Osteoblast (primary cell): ENCODE data around the gene WDR73. TPM values are rescaled to one million over a fixed set of nuclear protein-coding genes. Genes with fewer than 3 reads are reported as not detected.

ENCODE experiments used
- DNase-seq: peaks from one replicate; pipeline ENCODE4 v3.0.0; 2011; ENCODE audit warnings: low spot score, mixed read lengths; ENCODE audit not compliant: insufficient read length; ENCODE audit errors: missing footprints
- H2AFZ ChIP-seq: 2 replicates; pipeline ENCODE4 v1.6.0; 2011; ENCODE audit warnings: mild to moderate bottlenecking, low read length
- H3K27ac ChIP-seq: 2 replicates; pipeline ENCODE4 v1.5.1; 2011; ENCODE audit warnings: mild to moderate bottlenecking, low read depth, low read length, moderate library complexity
- H3K27me3 ChIP-seq: 2 replicates; pipeline ENCODE4 v1.6.0; 2012; ENCODE audit warnings: mild to moderate bottlenecking, control low read depth, inconsistent platforms, low read length, moderate library complexity; ENCODE audit not compliant: insufficient read depth
- H3K36me3 ChIP-seq: 2 replicates; pipeline ENCODE4 v1.5.1; 2011; ENCODE audit warnings: mild to moderate bottlenecking, low read length, control low read depth, moderate library complexity; ENCODE audit not compliant: insufficient read depth
- H3K4me1 ChIP-seq: 2 replicates; pipeline ENCODE4 v1.5.1; 2011; ENCODE audit warnings: mild to moderate bottlenecking, low read length, control low read depth, moderate library complexity; ENCODE audit not compliant: insufficient read depth
- H3K4me2 ChIP-seq: 2 replicates; pipeline ENCODE4 v1.6.0; 2011; ENCODE audit warnings: mild to moderate bottlenecking, low read length; ENCODE audit not compliant: insufficient read depth
- H3K4me3 ChIP-seq: fragments of 200-600 bp; sonication (generic); 3 replicates; pipeline ENCODE4 v1.5.1; 2012; ENCODE audit warnings: mild to moderate bottlenecking, low read length, inconsistent platforms; ENCODE audit not compliant: insufficient read depth
- H3K79me2 ChIP-seq: 2 replicates; pipeline ENCODE4 v1.6.0; 2012; ENCODE audit warnings: mild to moderate bottlenecking, low read length, control low read depth, inconsistent platforms; ENCODE audit not compliant: insufficient read depth
- H3K9me3 ChIP-seq: 2 replicates; pipeline ENCODE4 v1.5.1; 2011; ENCODE audit warnings: low read depth, low read length, control low read depth
- H4K20me1 ChIP-seq: 2 replicates; pipeline ENCODE4 v1.6.0; 2012; ENCODE audit warnings: mild to moderate bottlenecking, low read length, control low read depth; ENCODE audit not compliant: insufficient read depth
- total RNA-seq: library from RNA; depleted of rRNA; stranded (reverse); fragments of >200 nt; gene quantifications from 2 replicates; pipeline ENCODE4 v1.2.3, GENCODE V29; 2012
- TF ChIP-seq, protein P1 (sequence below): IDR thresholded peaks from 2 replicates; pipeline ENCODE4 v1.5.1; 2011; ENCODE audit warnings: mild to moderate bottlenecking, low read depth, low read length, moderate library complexity; ENCODE audit errors: extremely low read depth

Gene WDR73
- total RNA-seq, 1 donor, result 35.1 TPM

- Histone ChIP-seq H2AFZ (no peak overlapping the region), H3K36me3 (peaks cover 21% of the 10 kb centered on the region), H3K27me3 (no peaks in the 10 kb centered on the region), H3K4me2 (no peak overlapping the region), H3K4me1 (no peaks in the 10 kb centered on the region), H4K20me1 (no peaks in the 10 kb centered on the region), H3K79me2 (no peaks in the 10 kb centered on the region), H3K4me3 (no peak overlapping the region), H3K27ac (no peak overlapping the region), H3K9me3 (peaks cover 25% of the 10 kb centered on the region)
- TF ChIP-seq, protein P1, sequence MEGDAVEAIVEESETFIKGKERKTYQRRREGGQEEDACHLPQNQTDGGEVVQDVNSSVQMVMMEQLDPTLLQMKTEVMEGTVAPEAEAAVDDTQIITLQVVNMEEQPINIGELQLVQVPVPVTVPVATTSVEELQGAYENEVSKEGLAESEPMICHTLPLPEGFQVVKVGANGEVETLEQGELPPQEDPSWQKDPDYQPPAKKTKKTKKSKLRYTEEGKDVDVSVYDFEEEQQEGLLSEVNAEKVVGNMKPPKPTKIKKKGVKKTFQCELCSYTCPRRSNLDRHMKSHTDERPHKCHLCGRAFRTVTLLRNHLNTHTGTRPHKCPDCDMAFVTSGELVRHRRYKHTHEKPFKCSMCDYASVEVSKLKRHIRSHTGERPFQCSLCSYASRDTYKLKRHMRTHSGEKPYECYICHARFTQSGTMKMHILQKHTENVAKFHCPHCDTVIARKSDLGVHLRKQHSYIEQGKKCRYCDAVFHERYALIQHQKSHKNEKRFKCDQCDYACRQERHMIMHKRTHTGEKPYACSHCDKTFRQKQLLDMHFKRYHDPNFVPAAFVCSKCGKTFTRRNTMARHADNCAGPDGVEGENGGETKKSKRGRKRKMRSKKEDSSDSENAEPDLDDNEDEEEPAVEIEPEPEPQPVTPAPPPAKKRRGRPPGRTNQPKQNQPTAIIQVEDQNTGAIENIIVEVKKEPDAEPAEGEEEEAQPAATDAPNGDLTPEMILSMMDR, result no peak
- no peak for DNase-seq
Measured at GRCh38 chr15:84624359-84624758, 29.7 kb downstream of the WDR73 start.

DNA sequence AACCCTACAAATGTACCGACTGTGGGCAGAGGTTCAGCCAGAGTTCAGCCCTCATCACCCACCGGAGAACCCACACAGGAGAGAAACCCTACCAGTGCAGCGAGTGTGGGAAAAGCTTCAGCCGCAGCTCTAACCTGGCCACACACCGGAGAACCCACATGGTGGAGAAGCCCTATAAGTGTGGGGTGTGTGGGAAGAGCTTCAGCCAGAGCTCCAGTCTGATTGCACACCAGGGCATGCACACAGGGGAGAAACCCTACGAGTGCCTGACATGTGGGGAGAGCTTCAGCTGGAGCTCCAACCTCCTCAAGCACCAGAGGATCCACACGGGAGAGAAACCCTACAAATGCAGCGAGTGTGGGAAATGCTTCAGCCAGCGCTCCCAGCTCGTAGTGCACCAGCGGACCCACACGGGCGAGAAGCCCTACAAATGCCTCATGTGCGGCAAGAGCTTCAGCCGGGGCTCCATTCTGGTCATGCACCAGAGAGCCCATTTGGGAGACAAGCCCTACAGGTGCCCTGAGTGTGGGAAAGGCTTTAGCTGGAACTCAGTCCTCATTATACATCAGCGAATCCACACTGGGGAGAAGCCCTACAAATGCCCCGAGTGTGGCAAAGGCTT is 32.6 kb downstream of the WDR73 start:
- Histone ChIP-seq H3K36me3 (peaks cover 21% of the 10 kb centered on the region), H2AFZ (no peak overlapping the region), H3K79me2 (no peaks in the 10 kb centered on the region), H3K27ac (no peak overlapping the region), H3K4me3 (no peak overlapping the region), H3K9me3 (peaks cover 25% of the 10 kb centered on the region), H4K20me1 (no peaks in the 10 kb centered on the region), H3K27me3 (no peaks in the 10 kb centered on the region), H3K4me2 (no peak overlapping the region), H3K4me1 (no peaks in the 10 kb centered on the region)
- TF ChIP-seq, protein P1, result no peak
- DNase-seq, result no peak

DNA sequence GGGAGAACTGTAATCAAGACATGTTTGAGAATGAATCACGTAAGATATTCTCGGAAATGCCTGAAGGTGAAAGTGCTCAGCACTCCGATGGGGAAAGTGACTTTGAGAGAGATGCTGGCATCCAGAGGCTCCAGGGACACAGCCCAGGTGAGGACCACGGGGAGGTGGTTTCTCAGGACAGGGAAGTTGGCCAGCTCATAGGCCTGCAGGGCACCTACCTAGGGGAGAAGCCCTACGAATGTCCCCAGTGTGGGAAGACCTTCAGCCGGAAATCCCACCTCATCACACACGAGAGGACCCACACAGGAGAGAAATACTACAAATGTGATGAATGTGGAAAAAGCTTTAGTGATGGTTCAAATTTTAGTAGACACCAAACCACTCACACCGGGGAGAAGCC is 33.5 kb downstream of the WDR73 start:
- Histone ChIP-seq H3K4me3 (no peak overlapping the region), H3K79me2 (no peaks in the 10 kb centered on the region), H3K9me3 (peaks cover 25% of the 10 kb centered on the region), H3K27ac (no peak overlapping the region), H3K36me3 (peaks cover 21% of the 10 kb centered on the region), H4K20me1 (no peaks in the 10 kb centered on the region), H2AFZ (no peak overlapping the region), H3K4me1 (no peaks in the 10 kb centered on the region), H3K27me3 (no peaks in the 10 kb centered on the region), H3K4me2 (no peak overlapping the region)
- DNase-seq, result no peak
- TF ChIP-seq, protein P1, result no peak

GRCh38 chr15:84616235-84616634 is 37.8 kb downstream of the WDR73 start:
- Histone ChIP-seq H3K36me3 (peaks cover 7% of the 10 kb centered on the region), H2AFZ (no peak overlapping the region), H3K27me3 (no peaks in the 10 kb centered on the region), H3K4me3 (no peak overlapping the region), H3K4me1 (no peaks in the 10 kb centered on the region), H3K27ac (no peak overlapping the region), H3K79me2 (peaks cover 3% of the 10 kb centered on the region), H3K4me2 (no peak overlapping the region), H3K9me3 (peaks cover 12% of the 10 kb centered on the region), H4K20me1 (peaks cover 5% of the 10 kb centered on the region)
- no peak for DNase-seq
- TF ChIP-seq, protein P1, result no peak
